HG02870 (cell line): ENCODE results near the gene TAF3.
"Not testable (repeated sequence)": the region's sequence is repeated elsewhere in the genome, so short reads cannot be mapped to it uniquely, and the experiment has no call there.

Experiments
- ATAC-seq: cut with Tn5 transposase; IDR thresholded peaks from one replicate; pipeline ENCODE4 v1.9.1; 2021; ENCODE audit warnings: mild to moderate bottlenecking, moderate library complexity; ENCODE audit not compliant: unreplicated experiment

TAF3 gene, protein sequence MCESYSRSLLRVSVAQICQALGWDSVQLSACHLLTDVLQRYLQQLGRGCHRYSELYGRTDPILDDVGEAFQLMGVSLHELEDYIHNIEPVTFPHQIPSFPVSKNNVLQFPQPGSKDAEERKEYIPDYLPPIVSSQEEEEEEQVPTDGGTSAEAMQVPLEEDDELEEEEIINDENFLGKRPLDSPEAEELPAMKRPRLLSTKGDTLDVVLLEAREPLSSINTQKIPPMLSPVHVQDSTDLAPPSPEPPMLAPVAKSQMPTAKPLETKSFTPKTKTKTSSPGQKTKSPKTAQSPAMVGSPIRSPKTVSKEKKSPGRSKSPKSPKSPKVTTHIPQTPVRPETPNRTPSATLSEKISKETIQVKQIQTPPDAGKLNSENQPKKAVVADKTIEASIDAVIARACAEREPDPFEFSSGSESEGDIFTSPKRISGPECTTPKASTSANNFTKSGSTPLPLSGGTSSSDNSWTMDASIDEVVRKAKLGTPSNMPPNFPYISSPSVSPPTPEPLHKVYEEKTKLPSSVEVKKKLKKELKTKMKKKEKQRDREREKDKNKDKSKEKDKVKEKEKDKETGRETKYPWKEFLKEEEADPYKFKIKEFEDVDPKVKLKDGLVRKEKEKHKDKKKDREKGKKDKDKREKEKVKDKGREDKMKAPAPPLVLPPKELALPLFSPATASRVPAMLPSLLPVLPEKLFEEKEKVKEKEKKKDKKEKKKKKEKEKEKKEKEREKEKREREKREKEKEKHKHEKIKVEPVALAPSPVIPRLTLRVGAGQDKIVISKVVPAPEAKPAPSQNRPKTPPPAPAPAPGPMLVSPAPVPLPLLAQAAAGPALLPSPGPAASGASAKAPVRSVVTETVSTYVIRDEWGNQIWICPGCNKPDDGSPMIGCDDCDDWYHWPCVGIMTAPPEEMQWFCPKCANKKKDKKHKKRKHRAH

GRCh38 chr10:7818295-7819120, at the start of gene TAF3:
Gene TAF3, plus strand, starts transcription at chr10:7818505. Its CDS starts 205 bp downstream, at chr10:7818710.
- peak; percentile 80 for ATAC-seq

DNA sequence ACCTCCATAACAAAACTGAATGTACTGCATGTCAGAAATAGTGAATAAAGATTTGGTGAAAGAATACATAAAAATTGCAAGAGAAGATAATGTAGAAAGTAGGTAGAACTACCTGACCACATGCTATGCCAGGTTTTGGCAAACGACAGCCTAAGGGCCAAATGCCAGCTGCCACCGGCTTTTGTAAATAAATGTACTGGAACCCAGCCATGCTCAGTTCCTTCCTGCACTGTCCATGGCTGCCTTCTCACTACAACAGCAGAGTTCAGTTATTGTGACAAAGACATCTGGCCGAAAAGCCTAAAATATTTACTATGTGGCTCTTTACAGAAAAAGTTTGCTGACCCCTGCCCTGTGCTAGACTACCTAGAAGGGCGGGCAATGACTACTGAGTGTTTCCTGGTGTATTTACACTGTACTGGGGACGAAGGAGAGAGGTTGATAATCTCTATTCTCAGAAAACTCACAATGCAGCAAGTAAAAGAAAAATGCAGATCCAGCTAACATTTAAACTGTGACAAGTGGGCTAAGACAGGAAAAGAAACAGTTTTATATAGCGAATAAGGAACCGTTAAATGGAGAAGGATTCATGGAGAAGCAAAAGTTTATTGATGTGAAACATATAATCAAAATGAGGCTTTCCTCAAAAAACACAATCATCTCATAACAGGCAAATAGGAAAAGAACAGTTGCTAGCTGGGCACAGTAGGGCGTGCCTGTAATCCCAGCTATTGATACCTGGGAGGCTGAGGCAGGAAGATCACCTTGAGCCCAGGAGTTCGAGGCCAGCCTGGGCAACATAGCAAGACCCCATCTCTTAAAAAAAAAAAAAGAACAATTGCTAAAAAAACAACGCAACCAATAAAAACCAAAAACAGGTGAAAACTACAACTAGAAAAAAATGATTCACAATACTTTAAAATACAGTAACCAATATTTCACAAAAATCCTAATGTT, 44.2 kb upstream of the TAF3 start:
- ATAC-seq: no peak

DNA sequence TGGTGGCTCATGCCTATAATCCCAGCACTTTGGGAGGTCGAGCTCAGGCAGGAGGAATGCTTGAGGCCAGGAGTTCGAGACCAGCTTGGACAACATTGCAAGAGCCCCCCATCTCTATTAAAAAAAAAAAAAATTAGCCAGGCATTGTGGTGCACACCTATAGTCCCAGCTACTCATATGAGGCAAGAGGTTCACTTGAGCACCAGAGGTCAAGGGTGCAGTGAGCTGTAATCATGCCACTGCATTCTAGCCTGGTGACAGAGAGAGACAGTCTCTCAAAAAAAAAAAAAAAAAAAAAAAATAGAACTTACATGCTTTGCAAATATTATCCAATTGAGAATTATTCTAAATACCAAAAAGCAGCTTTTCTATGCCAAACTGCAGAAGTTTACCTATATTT, 41.5 kb upstream of the TAF3 start:
- no peak for ATAC-seq

GRCh38 chr10:7782194-7782593, 36.1 kb upstream of the TAF3 start:
- not testable (repeated sequence) for ATAC-seq

DNA sequence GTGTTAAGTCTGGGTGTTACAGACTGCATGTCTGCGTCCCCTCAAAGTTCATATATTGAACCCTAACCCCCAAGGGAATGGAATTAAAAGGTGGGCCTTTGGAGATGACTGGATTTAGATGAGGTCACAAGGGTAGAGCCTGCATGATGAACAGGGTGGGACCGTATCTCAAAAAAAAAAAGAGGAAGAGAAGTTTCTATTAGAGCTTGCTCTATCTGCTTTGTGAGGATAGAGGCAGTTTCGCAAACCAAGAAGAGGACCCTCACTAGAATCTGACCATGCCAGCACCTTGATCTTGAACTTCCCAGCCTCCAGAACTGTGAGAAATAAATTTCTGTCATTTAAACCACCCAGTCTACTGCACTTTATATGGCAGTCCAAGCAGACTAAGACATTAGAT, 31.9 kb upstream of the TAF3 start:
- no peak for ATAC-seq

GRCh38 chr10:7787150-7787856, 31.0 kb upstream of the TAF3 start:
- peak; percentile 5 for ATAC-seq

DNA sequence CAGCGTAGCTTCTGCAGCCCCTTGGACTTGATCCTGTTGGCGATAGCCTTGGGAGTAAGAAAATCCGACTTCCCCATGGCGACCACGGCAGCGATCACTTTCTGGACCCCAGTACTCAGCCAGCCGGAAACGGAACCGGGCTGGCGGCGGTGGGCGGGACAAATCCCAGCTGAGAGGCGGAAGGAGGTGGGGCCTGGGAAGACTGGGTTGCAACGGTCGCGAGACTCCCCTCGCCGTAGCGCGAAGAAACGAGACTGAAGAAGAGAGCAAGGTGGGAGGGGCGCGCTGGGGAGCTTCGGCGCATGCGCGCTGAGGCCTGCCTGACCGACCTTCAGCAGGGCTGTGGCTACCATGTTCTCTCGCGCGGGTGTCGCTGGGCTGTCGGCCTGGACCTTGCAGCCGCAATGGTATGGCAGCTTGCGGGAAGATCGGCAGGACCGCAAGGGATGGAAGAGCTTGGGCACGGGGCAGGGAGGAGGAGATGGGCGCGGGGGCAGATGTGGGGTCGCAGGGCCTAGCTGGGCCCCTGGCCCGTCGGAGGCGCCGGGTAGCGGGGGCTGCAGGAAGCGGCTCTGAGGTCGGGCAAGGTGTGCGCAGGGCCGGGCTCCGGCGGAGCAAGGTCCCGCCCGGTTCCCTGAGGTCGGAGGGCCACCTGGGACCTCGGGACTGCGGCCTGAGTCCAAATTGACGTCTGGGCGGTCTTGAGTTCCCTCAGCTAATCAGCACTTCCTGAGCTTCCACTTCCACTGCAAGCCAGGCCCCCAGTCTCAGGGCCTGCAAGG, 30.3 kb upstream of the TAF3 start, which contains the start of the genes ATP5F1C and KIN:
Gene ATP5F1C (plus strand): TSS at position 321 of the 782 bp plus-strand sequence. CDS start 31 bp downstream, at position 352.
Gene KIN (minus strand): TSS at position 137 of the 782 bp plus-strand sequence. CDS start 60 bp downstream, at position 77.
- ATAC-seq: peak; percentile 94

DNA sequence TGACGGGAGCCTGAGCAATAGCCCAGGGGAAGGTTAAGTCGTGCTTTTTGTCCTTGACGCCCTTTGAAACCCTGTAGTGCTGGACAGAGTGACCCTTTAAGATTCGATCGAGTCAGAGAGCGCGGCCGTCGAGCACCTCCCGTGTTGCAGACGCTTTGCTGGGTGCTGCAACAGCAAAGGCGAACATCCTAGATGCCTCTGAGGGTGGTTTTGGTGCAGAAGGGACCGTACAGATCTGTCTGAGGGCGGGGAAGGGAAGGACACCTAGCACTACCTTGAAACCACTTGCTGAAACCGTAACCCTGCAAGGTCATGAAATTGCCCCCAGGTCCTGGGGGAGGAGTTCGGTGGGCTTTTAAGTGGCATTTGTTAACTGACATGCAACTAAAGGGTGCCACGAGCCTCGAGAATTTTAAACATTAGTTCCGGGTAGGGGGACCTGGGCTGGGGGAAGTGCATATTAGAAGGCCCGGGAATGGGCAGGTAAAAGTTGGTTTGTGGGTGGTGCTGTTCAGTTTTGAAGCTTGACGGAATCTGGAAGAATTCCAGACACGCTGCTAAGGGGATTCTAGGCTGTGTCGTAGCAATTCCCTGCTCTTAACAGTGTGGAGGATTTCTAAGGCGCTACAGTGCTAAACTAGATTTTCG, 29.5 kb upstream of the TAF3 start:
- peak; percentile 14 for ATAC-seq

DNA sequence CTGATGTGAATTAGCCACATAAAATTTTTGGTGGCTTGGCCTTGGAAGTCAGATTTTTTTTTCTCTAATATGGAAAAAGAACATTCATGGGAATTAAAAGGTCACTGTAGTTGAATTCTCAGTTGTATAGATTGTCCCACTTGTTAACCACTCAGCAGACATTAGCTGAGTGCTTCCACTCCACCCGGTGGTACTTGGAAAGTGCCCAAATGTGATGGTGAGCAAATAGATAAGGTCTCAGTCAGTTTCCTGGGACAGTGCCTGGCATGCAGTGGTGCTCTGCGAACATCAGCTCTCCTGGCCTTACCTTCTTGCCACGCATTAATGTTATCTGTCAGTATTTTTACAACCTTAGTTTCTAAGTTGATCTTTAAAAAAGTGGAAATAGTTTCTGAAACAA, 28.9 kb upstream of the TAF3 start:
- no peak for ATAC-seq

- ATAC-seq: no peak
These were observed 25.8 kb upstream of the TAF3 start for GRCh38 chr10:7792541-7792940.

DNA sequence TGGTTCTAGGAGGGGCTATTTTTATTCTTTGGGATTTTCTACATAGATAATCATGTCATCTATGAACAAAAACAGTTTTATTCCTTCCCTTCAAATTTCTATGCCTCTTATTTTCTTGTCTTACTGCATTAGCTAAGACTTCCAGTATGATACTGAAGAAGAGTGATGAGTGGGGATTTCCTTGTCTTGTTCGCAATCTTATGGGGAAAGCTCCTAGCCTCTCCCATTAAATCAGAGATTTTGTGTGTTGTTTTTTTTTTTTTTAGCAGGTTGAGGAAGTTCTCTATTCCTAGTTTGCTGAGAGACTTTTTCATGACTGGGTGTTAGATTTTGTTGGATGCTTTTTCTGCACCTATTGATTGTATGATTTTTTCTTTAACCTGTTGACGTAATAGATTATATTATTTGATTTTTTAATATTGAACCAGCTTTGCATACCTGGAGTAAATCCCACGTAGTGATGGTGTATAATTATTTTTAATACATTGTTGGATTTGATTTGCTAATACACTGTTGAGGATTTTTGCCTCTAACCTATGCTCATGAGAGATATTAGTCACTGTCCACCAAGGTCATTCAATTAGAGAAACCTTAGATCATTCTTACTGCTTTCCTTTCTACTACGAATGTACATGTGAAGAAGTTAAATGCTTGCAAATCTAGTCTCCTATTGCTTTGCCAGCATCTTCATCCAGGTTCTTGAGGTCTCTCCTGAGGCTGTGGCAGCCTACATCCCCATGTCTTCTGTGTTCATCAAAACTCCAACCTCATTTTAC, 23.9 kb upstream of the TAF3 start:
- ATAC-seq: no peak

GRCh38 chr10:7795605-7796004, 22.7 kb upstream of the TAF3 start:
- ATAC-seq: no peak

DNA sequence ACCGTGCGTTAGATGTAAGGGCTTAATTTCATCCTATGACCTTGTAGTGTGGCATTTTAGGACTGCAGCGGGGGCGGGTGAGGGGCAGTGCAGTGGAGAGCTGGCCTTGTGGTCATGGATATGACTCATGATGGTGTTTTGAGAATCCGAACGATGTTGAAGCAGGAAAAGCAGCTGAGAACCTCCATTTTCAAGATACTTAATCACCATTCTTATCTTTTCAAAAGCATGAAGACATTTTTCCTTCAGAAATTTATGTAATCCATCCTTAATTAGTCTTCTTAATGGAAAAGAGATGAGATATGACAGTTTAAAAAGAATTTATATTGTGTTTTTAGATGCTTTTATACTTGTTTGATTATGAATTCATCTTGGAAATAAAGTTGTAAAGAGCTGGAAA, 20.7 kb upstream of the TAF3 start:
- ATAC-seq: no peak

- ATAC-seq: no peak
These were observed 15.7 kb upstream of the TAF3 start for GRCh38 chr10:7802606-7803005.

DNA sequence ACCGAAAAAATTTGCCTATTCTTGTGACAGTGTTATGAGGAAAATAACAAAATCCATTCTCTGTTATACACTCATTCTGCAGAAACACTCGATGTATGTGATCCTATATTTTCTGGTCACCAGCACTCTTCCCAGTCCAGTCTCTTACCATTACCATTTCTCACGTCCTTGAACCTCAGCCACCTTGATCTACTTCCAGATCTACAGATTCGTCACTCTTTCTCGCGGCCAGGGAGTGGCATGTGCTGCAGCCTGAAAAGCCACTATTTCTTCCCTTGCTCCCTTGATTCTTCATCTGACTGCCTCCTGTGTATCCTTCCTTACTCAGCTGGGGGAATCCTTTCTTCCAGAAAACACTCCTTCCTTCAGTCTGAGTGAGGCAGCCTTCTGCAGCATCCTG, 14.1 kb upstream of the TAF3 start:
- ATAC-seq: no peak

DNA sequence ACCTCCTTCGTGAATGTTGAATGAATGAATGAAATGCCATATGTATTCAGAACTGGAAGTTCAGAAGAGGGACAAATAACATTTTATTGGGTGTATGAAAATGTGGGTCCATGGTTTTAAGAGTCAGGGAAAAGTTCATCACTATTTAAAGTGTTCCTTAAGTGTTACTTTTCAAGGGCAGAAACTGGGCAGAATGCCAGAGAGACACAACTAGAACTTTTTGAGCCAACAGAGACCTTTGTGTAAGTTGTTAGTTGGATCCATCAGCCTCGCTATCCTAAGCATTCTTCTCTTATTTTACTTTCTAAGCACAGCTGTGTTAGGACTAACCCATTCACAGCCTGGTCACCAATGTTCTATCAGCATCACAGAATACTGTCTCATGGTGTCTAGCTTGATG, 13.6 kb upstream of the TAF3 start:
- ATAC-seq: no peak

GRCh38 chr10:7808686-7809267, 9.5 kb upstream of the TAF3 start:
- no peak for ATAC-seq
